Spleen (tissue), 7 donors: ENCODE data around the gene AIDA.

Source experiments
- POLR2A ChIP-seq, 3 donors: fragments of 450-650 bp; IDR thresholded peaks; one replicate each; pipeline ENCODE4 v1.5.1; 2017; ENCODE audit warnings: antibody characterized with exemption in 3 of 3, mild to moderate bottlenecking in 1 of 3
- POLR2AphosphoS5 ChIP-seq, 3 donors: sonication (generic); formaldehyde crosslinking; IDR thresholded peaks; one replicate each; pipeline ENCODE4 v1.5.1; 2017; ENCODE audit warnings: antibody characterized with exemption in 3 of 3
- TF ChIP-seq, protein P1 (sequence below), 11 experiments: fragments of 200-600 bp in 7 of 11; fragments of 450-650 bp in 4 of 11; sonication (generic) in 4 of 11; IDR thresholded peaks in 8 of 11; conservative IDR thresholded peaks in 3 of 11; 1 replicate in 7 of 11; 2 replicates in 4 of 11; pipeline versions ENCODE4 v1.4.0 to v1.8.0; 2016 to 2021; ENCODE audit warnings: antibody characterized with exemption in 11 of 11, inconsistent platforms in 4 of 11, mild to moderate bottlenecking in 1 of 11
- donor health status: DM: no; HTN: no; CAD: no; lungs with moderate emphysema.
- donor health status: DM: no; HTN: no; CAD: no.
- donor health status: DM: no; HTN: no; CAD: no.

- TF ChIP-seq POLR2A (IDR thresholded peaks at IDR 0.05) (no peak), POLR2AphosphoS5 (IDR thresholded peaks at IDR 0.05) (no peak)
- TF ChIP-seq, protein P1, sequence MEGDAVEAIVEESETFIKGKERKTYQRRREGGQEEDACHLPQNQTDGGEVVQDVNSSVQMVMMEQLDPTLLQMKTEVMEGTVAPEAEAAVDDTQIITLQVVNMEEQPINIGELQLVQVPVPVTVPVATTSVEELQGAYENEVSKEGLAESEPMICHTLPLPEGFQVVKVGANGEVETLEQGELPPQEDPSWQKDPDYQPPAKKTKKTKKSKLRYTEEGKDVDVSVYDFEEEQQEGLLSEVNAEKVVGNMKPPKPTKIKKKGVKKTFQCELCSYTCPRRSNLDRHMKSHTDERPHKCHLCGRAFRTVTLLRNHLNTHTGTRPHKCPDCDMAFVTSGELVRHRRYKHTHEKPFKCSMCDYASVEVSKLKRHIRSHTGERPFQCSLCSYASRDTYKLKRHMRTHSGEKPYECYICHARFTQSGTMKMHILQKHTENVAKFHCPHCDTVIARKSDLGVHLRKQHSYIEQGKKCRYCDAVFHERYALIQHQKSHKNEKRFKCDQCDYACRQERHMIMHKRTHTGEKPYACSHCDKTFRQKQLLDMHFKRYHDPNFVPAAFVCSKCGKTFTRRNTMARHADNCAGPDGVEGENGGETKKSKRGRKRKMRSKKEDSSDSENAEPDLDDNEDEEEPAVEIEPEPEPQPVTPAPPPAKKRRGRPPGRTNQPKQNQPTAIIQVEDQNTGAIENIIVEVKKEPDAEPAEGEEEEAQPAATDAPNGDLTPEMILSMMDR (IDR thresholded peaks at IDR 0.05 in 8 of 11, conservative IDR thresholded peaks at IDR 0.05 in 3 of 11), result no peak
These were observed 32.2 kb downstream of the AIDA start for GRCh38 chr1:222680080-222680479.
